Thymus (tissue), 11 donors: Measurements from ENCODE around the gene GALNT17. TPM values are rescaled to one million over a fixed set of nuclear protein-coding genes. Genes with fewer than 3 reads are reported as not detected.

ENCODE experiments used
- DNase-seq, 9 donors: peaks; one replicate each; pipeline ENCODE4 v3.0.0-alpha.2; 2013; ENCODE audit warnings: low spot score in 9 of 9, low read depth in 6 of 9, missing footprints in 1 of 9
- H3K27ac ChIP-seq, 2 donors: one replicate each; pipeline ENCODE4 v1.5.1; 2013; ENCODE audit warnings: control low read depth in 1 of 2, low read depth in 1 of 2, low read length in 1 of 2, mild to moderate bottlenecking in 1 of 2, moderate library complexity in 1 of 2
- H3K27me3 ChIP-seq, 2 donors: one replicate each; pipeline ENCODE4 v1.5.1; 2013; ENCODE audit warnings: low read length in 1 of 2; ENCODE audit not compliant: control insufficient read depth in 2 of 2, insufficient read depth in 1 of 2
- H3K36me3 ChIP-seq, 2 donors: one replicate each; pipeline ENCODE4 v1.5.1; 2013; ENCODE audit warnings: low read length in 1 of 2, mild to moderate bottlenecking in 1 of 2, moderate library complexity in 1 of 2; ENCODE audit not compliant: control insufficient read depth in 2 of 2, insufficient read depth in 2 of 2
- H3K4me1 ChIP-seq, 2 donors: one replicate each; pipeline ENCODE4 v1.5.1; 2013; ENCODE audit warnings: low read length in 2 of 2; ENCODE audit not compliant: control insufficient read depth in 2 of 2, insufficient read depth in 2 of 2
- H3K4me3 ChIP-seq, 2 donors: one replicate each; pipeline ENCODE4 v1.5.1; 2013; ENCODE audit warnings: low read length in 2 of 2, control low read depth in 1 of 2, mild to moderate bottlenecking in 1 of 2
- H3K9me3 ChIP-seq, 2 donors: one replicate each; pipeline ENCODE4 v1.5.1; 2013; ENCODE audit warnings: low read length in 1 of 2, mild to moderate bottlenecking in 1 of 2; ENCODE audit not compliant: control insufficient read depth in 2 of 2, insufficient read depth in 1 of 2
- whole genome bisulfite sequencing: extraction: QIAGEN DNeasy Blood & Tissue Kit; methylation state at CpG from one replicate; pipeline ENCODE4 v1.1.7; 2013; 5-methylcytosine and 5-hydroxymethylcytosine counted together
- polyA plus RNA-seq: library from polyadenylated mRNA; stranded (reverse); fragments of 200-250 nt; gene quantifications from one replicate; pipeline ENCODE4 v1.2.3, GENCODE V29; 2013
- total RNA-seq: library from RNA; stranded (reverse); fragments of 120-200 nt; gene quantifications from one replicate; pipeline ENCODE4 v1.2.4, GENCODE V29; 2013
- donor health status: healthy.

Gene GALNT17
- total and polyA plus RNA-seq, 2 donors: 1.8 to 9.2 TPM

GRCh38 chr7:71363223-71363622 is 231.3 kb downstream of the GALNT17 start:
- Histone ChIP-seq H3K4me3 (no peak overlapping the region), H3K9me3 (peaks cover 0 to 18% of the 10 kb centered on the region in 2 donors), H3K27ac (no peak overlapping the region), H3K4me1 (no peaks in the 10 kb centered on the region), H3K36me3 (no peaks in the 10 kb centered on the region), H3K27me3 (no peaks in the 10 kb centered on the region)
- no peak for DNase-seq
- WGBS: 96% methylated on average over 5 of the region's 5 CpGs

- no peak for DNase-seq
- WGBS: 88% methylated on average over 7 of the region's 7 CpGs
- H3K9me3 ChIP-seq: peaks cover 0 to 18% of the 10 kb centered on the region in 2 donors
- H3K27ac ChIP-seq: no peak overlapping the region
- no peaks in the 10 kb centered on the region for H3K27me3 ChIP-seq
- H3K36me3 ChIP-seq: no peaks in the 10 kb centered on the region
- H3K4me3 ChIP-seq: no peak overlapping the region
- no peaks in the 10 kb centered on the region for H3K4me1 ChIP-seq
Observed at GRCh38 chr7:71363627-71364026, 231.7 kb downstream of the GALNT17 start.

GRCh38 chr7:71364551-71364950 is 232.6 kb downstream of the GALNT17 start:
- Histone ChIP-seq H3K27ac (no peak overlapping the region), H3K36me3 (no peaks in the 10 kb centered on the region), H3K9me3 (peaks cover 0 to 13% of the 10 kb centered on the region in 2 donors), H3K27me3 (no peaks in the 10 kb centered on the region), H3K4me3 (no peak overlapping the region), H3K4me1 (no peaks in the 10 kb centered on the region)
- 66% methylated on average over 2 of the region's 2 CpGs for WGBS
- DNase-seq: no peak

- 95% methylated on average over 5 of the region's 5 CpGs for WGBS
- Histone ChIP-seq H3K36me3 (no peaks in the 10 kb centered on the region), H3K4me3 (no peak overlapping the region), H3K9me3 (peaks cover 0 to 19% of the 10 kb centered on the region in 2 donors), H3K27me3 (no peaks in the 10 kb centered on the region), H3K27ac (no peak overlapping the region), H3K4me1 (no peaks in the 10 kb centered on the region)
- no peak for DNase-seq
Observed at GRCh38 chr7:71372991-71373390, 241.0 kb downstream of the GALNT17 start.

GRCh38 chr7:71377062-71377461 is 245.1 kb downstream of the GALNT17 start:
- no peaks in the 10 kb centered on the region for H3K4me1 ChIP-seq
- no peaks in the 10 kb centered on the region for H3K27me3 ChIP-seq
- no peak overlapping the region for H3K27ac ChIP-seq
- H3K36me3 ChIP-seq: no peaks in the 10 kb centered on the region
- no peak for DNase-seq
- H3K4me3 ChIP-seq: no peak overlapping the region
- 80% methylated on average over 3 of the region's 3 CpGs for WGBS
- H3K9me3 ChIP-seq: peaks cover 2 to 45% of the 10 kb centered on the region in 2 donors

- Histone ChIP-seq H3K4me3 (no peak overlapping the region), H3K9me3 (peaks cover 2 to 45% of the 10 kb centered on the region in 2 donors), H3K27ac (no peak overlapping the region), H3K4me1 (no peaks in the 10 kb centered on the region), H3K27me3 (no peaks in the 10 kb centered on the region), H3K36me3 (no peaks in the 10 kb centered on the region)
- DNase-seq: no peak
- 91% methylated on average over 3 of the region's 3 CpGs for WGBS
Observed at GRCh38 chr7:71377469-71377868, 245.5 kb downstream of the GALNT17 start.

GRCh38 chr7:71384094-71384493 is 252.2 kb downstream of the GALNT17 start:
- WGBS: 94% methylated on average over 5 of the region's 5 CpGs
- DNase-seq: no peak
- H3K27ac ChIP-seq: no peak overlapping the region
- no peaks in the 10 kb centered on the region for H3K4me1 ChIP-seq
- peaks cover 1 to 28% of the 10 kb centered on the region in 2 donors for H3K9me3 ChIP-seq
- no peaks in the 10 kb centered on the region for H3K27me3 ChIP-seq
- no peaks in the 10 kb centered on the region for H3K36me3 ChIP-seq
- no peak overlapping the region for H3K4me3 ChIP-seq

GRCh38 chr7:71385330-71385729 is 253.4 kb downstream of the GALNT17 start:
- Histone ChIP-seq H3K36me3 (no peaks in the 10 kb centered on the region), H3K9me3 (peaks cover 2 to 21% of the 10 kb centered on the region in 2 donors), H3K27ac (no peak overlapping the region), H3K4me3 (no peak overlapping the region), H3K27me3 (no peaks in the 10 kb centered on the region), H3K4me1 (no peaks in the 10 kb centered on the region)
- WGBS: 95% methylated on average over 5 of the region's 5 CpGs
- no peak for DNase-seq

GRCh38 chr7:71386152-71386785 is 254.3 kb downstream of the GALNT17 start:
- no peaks in the 10 kb centered on the region for H3K27me3 ChIP-seq
- DNase-seq: no peak
- WGBS: 93% methylated on average over 12 of the region's 12 CpGs
- no peak overlapping the region for H3K4me3 ChIP-seq
- H3K4me1 ChIP-seq: no peaks in the 10 kb centered on the region
- no peaks in the 10 kb centered on the region for H3K36me3 ChIP-seq
- H3K9me3 ChIP-seq: peaks cover 2 to 16% of the 10 kb centered on the region in 2 donors
- H3K27ac ChIP-seq: no peak overlapping the region
